HG03558 (cell line): ENCODE data around the gene SORCS1.
A peak's percentile ranks its signal among the peaks of the same experiment; 100 is the strongest.

Experiments used
- ATAC-seq: cut with Tn5 transposase; IDR thresholded peaks from one replicate; pipeline ENCODE4 v1.9.1; 2021; ENCODE audit warnings: moderate number of reproducible peaks; ENCODE audit not compliant: unreplicated experiment; ENCODE audit errors: extremely low read depth

The SORCS1 gene

GRCh38 chr10:106913348-106913747 is 251.2 kb downstream of the SORCS1 start:
- no peak for ATAC-seq

GRCh38 chr10:106911096-106911495 is 253.4 kb downstream of the SORCS1 start:
- no peak for ATAC-seq

- ATAC-seq, result no peak
Measured at GRCh38 chr10:106910666-106911065, 253.8 kb downstream of the SORCS1 start.

GRCh38 chr10:106908225-106908624 is 256.3 kb downstream of the SORCS1 start:
- no peak for ATAC-seq

GRCh38 chr10:106904209-106904608 is 260.3 kb downstream of the SORCS1 start:
- ATAC-seq, result no peak

GRCh38 chr10:106903180-106903579 is 261.3 kb downstream of the SORCS1 start:
- ATAC-seq, result no peak

- ATAC-seq, result no peak
Measured at GRCh38 chr10:106900016-106900652, 264.4 kb downstream of the SORCS1 start.

- no peak for ATAC-seq
Measured at GRCh38 chr10:106898446-106898845, 266.1 kb downstream of the SORCS1 start.

GRCh38 chr10:106897719-106898118 is 266.8 kb downstream of the SORCS1 start:
- no peak for ATAC-seq

- no peak for ATAC-seq
Measured at GRCh38 chr10:106894692-106895091, 269.8 kb downstream of the SORCS1 start.

GRCh38 chr10:106877574-106877973 is 286.9 kb downstream of the SORCS1 start:
- no peak for ATAC-seq

- no peak for ATAC-seq
Measured at GRCh38 chr10:106874604-106874889, 290.0 kb downstream of the SORCS1 start.

GRCh38 chr10:106873770-106874603 is 290.5 kb downstream of the SORCS1 start:
- no peak for ATAC-seq

GRCh38 chr10:106872176-106872575 is 292.3 kb downstream of the SORCS1 start:
- no peak for ATAC-seq

GRCh38 chr10:106866244-106866845 is 298.2 kb downstream of the SORCS1 start:
- ATAC-seq, result peak; percentile 30

GRCh38 chr10:106864031-106864430 is 300.5 kb downstream of the SORCS1 start:
- ATAC-seq, result no peak

GRCh38 chr10:106863549-106863948 is 301.0 kb downstream of the SORCS1 start:
- no peak for ATAC-seq

- ATAC-seq, result no peak
Measured at GRCh38 chr10:106859892-106860652, 304.4 kb downstream of the SORCS1 start.

GRCh38 chr10:106857728-106858127 is 306.8 kb downstream of the SORCS1 start:
- no peak for ATAC-seq

- ATAC-seq, result no peak
Measured at GRCh38 chr10:106857213-106857612, 307.3 kb downstream of the SORCS1 start.
